Kidney (tissue), 14 donors: Measurements from ENCODE around the gene ME1. TPM values are rescaled to one million over a fixed set of nuclear protein-coding genes. Genes with fewer than 3 reads are reported as not detected.

ENCODE experiments used
- DNase-seq, 5 donors: peaks; one replicate each; pipeline ENCODE4 v3.0.0-alpha.2; 2013 to 2020
- FAIRE-seq: peaks from 2 replicates; lab custom pipeline; 2012; peaks lifted over from hg19 to GRCh38; lab: Jason Lieb, UNC
- H3K27ac ChIP-seq, 2 donors: one replicate each; pipeline ENCODE4 v1.7.0; 2013; ENCODE audit warnings: low read depth in 2 of 2, low read length in 2 of 2, inconsistent platforms in 1 of 2
- H3K27me3 ChIP-seq: one replicate; pipeline ENCODE4 v1.7.1; 2013; ENCODE audit warnings: low read length, inconsistent platforms; ENCODE audit not compliant: control insufficient read depth, insufficient read depth
- H3K36me3 ChIP-seq, 3 donors: one replicate each; pipeline versions ENCODE4 v1.7.0 to v1.7.1; 2013; ENCODE audit warnings: low read length in 3 of 3, control low read depth in 1 of 3, inconsistent platforms in 1 of 3; ENCODE audit not compliant: insufficient read depth in 3 of 3, control insufficient read depth in 2 of 3
- H3K4me1 ChIP-seq, 3 donors: one replicate each; pipeline versions ENCODE4 v1.7.0 to v1.7.1; 2013; ENCODE audit warnings: low read length in 3 of 3, inconsistent platforms in 1 of 3, low read depth in 1 of 3; ENCODE audit not compliant: control insufficient read depth in 2 of 3, insufficient read depth in 2 of 3
- H3K4me3 ChIP-seq, 3 donors: one replicate each; pipeline versions ENCODE4 v1.7.0 to v1.8.1; 2013; ENCODE audit warnings: low read length in 3 of 3, control low read depth in 1 of 3, inconsistent platforms in 1 of 3
- H3K9ac ChIP-seq, 3 donors: one replicate each; pipeline versions ENCODE4 v1.7.0 to v1.7.1; 2013; ENCODE audit warnings: low read length in 3 of 3, control low read depth in 1 of 3, inconsistent platforms in 1 of 3
- H3K9me3 ChIP-seq, 3 donors: one replicate each; pipeline versions ENCODE4 v1.7.0 to v1.7.1; 2013; ENCODE audit warnings: low read length in 3 of 3, control low read depth in 1 of 3, inconsistent platforms in 1 of 3; ENCODE audit not compliant: control insufficient read depth in 2 of 3, insufficient read depth in 1 of 3
- intact Hi-C: fragments of 100-400 bp; cut with DNase I; formaldehyde crosslinking; loops from one replicate; pipeline ENCODE4 v1.11.1; 2022
- polyA plus RNA-seq: library from polyadenylated mRNA; stranded (reverse); fragments of 350-450 nt; fragmentation: Illumina TruSeq; extraction: RNeasy Lipid Tissue Mini Kit (QIAGEN cat#74804); gene quantifications from one replicate; pipeline ENCODE4 v1.2.3, GENCODE V29; 2014; ENCODE audit warnings: low read depth, low replicate concordance; ENCODE audit not compliant: insufficient read depth
- total RNA-seq: library from RNA; stranded (reverse); fragmentation: NEBNext Ultra II Directional; extraction: Animal tissue kit (Norgen Biotek cat#: 25700); gene quantifications from one replicate; pipeline ENCODE4 v1.2.1, GENCODE V29; 2021
- TF ChIP-seq, protein P1 (sequence below): IDR thresholded peaks from 3 replicates; pipeline ENCODE4 v1.5.1; 2012; ENCODE audit warnings: mild to moderate bottlenecking, moderate library complexity, borderline replicate concordance; ENCODE audit not compliant: insufficient read depth; ENCODE audit errors: extremely low read depth
- donor health status: control.
- donor health status: control.
- donor health status: control.
- donor health status: control.
- donor health status: control.
- donor health status: DM: yes; HTN: yes; CAD: no.
- donor health status: Normal renal cell carcinoma (clear cell type).

Gene ME1
- total and polyA plus RNA-seq, 2 donors from 2014 or later: 3.3 to 5.5 TPM

- Histone ChIP-seq H3K27ac (no peak overlapping the region), H3K27me3 (no peaks in the 10 kb centered on the region), H3K4me3 (no peak overlapping the region), H3K36me3 (no peaks in the 10 kb centered on the region), H3K9ac (no peak overlapping the region), H3K4me1 (peaks cover 0 to 13% (median 0%) of the 10 kb centered on the region in 3 donors), H3K9me3 (no peaks in the 10 kb centered on the region)
- FAIRE-seq (no peak), DNase-seq (no peak)
- TF ChIP-seq, protein P1, sequence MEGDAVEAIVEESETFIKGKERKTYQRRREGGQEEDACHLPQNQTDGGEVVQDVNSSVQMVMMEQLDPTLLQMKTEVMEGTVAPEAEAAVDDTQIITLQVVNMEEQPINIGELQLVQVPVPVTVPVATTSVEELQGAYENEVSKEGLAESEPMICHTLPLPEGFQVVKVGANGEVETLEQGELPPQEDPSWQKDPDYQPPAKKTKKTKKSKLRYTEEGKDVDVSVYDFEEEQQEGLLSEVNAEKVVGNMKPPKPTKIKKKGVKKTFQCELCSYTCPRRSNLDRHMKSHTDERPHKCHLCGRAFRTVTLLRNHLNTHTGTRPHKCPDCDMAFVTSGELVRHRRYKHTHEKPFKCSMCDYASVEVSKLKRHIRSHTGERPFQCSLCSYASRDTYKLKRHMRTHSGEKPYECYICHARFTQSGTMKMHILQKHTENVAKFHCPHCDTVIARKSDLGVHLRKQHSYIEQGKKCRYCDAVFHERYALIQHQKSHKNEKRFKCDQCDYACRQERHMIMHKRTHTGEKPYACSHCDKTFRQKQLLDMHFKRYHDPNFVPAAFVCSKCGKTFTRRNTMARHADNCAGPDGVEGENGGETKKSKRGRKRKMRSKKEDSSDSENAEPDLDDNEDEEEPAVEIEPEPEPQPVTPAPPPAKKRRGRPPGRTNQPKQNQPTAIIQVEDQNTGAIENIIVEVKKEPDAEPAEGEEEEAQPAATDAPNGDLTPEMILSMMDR: no peak
- intact Hi-C loops: no loop called here
Measured at GRCh38 chr6:83470001-83470400, 39.1 kb upstream of the ME1 start.

GRCh38 chr6:83467620-83468036 lies 36.8 kb upstream of the ME1 start:
- Histone ChIP-seq H3K4me3 (no peak overlapping the region), H3K4me1 (no peaks in the 10 kb centered on the region), H3K27ac (no peak overlapping the region), H3K9me3 (no peaks in the 10 kb centered on the region), H3K36me3 (no peaks in the 10 kb centered on the region), H3K27me3 (no peaks in the 10 kb centered on the region), H3K9ac (no peak overlapping the region)
- TF ChIP-seq, protein P1: no peak
- DNase-seq: no peak
- intact Hi-C loops: no loop called here
- no peak for FAIRE-seq

- intact Hi-C loops: no loop called here
Measured at GRCh38 chr6:83466328-83466727, 35.5 kb upstream of the ME1 start.

More at GRCh38 chr6:83466328-83466727, 35.5 kb upstream of the ME1 start:
- no peaks in the 10 kb centered on the region for H3K4me1 ChIP-seq
- no peaks in the 10 kb centered on the region for H3K36me3 ChIP-seq
- H3K27ac ChIP-seq: no peak overlapping the region
- TF ChIP-seq, protein P1: no peak
- H3K9ac ChIP-seq: no peak overlapping the region
- FAIRE-seq (no peak), DNase-seq (no peak)
- no peaks in the 10 kb centered on the region for H3K27me3 ChIP-seq
- no peaks in the 10 kb centered on the region for H3K9me3 ChIP-seq
- H3K4me3 ChIP-seq: no peak overlapping the region
